ENCODE results near the gene RBFOX2.
"Not testable (repeated sequence)": the region's sequence is repeated elsewhere in the genome, so short reads cannot be mapped to it uniquely, and the experiment has no call there.

RBFOX2 gene

DNA sequence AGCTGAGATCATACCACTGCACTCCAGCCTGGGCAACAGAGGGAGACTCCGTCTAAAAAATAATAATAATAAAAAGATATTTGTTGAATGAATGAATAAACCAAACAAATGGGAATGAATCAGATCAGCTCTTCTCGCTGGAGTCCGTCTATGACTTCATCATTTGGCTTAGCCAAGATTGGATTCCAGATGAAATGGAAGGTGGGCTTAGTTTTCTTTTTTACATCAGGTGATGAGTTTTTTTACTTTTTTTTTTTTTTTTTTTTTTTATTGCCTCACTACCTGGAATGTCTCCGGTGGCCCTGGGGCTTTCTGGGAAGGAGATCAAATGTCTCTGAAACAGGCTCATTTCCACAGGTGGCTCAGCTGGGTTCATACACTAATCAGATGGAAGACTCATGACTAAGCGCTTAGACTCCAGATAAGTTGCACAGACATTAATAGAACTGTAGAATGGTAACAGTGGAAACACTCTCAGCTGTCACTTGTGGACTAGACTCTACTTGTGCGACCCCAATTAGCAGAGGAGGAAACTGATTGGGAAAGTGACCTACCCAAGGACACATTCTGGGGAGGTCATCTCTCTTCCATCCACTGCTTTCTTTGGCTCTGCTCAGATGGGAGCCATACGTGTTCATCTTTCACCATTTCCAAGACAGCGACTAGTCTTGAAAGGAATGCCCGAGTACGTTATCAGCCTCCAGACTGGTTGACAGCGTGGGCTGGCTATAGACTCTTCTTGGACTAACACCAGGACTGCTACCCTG is 20.5 kb upstream of the RBFOX2 start:
- DNase-seq (ENCODE audit: low read depth) = peak; percentile 41
- H3K4me3 ChIP-seq (ENCODE audit: low read depth, low read length) = no peak overlapping the region

- not testable (repeated sequence) for H3K4me3 ChIP-seq (ENCODE audit: low read depth, low read length); DNase-seq (ENCODE audit: low read depth)
Observed at GRCh38 chr22:36044517-36044916, 15.9 kb upstream of the RBFOX2 start.

- DNase-seq (ENCODE audit: low read depth) = no peak
- no peak overlapping the region for H3K4me3 ChIP-seq (ENCODE audit: low read depth, low read length)
Observed at GRCh38 chr22:36042240-36042639, 13.6 kb upstream of the RBFOX2 start.

GRCh38 chr22:36039125-36039524 is 10.5 kb upstream of the RBFOX2 start:
- no peak for DNase-seq (ENCODE audit: low read depth)
- no peak overlapping the region for H3K4me3 ChIP-seq (ENCODE audit: low read depth, low read length)

DNA sequence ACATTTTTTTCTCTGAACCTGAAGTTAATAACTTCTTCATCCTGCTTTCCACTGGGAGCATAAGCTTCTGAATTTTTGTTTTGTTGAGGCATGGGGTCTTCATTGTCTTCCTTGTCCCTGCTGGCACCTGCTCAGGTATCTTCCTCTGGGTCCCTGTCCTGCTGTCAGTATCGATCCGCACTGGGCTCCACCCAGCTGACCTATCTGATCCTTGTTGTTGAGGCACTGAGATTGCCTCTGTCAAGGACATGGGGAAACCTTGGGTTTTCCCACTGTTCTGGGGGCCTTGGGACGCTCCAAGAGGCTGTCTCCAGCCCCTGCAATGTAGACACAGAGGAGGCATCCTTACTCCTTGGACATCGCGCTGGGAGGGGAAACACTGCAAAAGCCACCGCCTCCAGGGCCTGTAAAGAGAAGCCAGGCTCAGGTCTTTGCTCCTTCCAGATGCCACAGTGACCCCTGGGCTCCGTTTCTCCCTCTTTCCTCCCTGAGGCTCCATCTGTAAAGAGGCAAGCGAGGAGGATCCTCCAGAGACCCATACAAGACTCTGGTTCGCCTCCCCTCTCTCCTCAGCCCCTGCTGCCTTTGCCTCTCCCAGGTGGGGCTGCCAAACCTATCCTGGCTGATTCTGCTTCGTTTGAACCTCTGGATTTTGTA is 8.6 kb upstream of the RBFOX2 start:
- no peak for DNase-seq (ENCODE audit: low read depth)
- H3K4me3 ChIP-seq (ENCODE audit: low read depth, low read length) = no peak overlapping the region

DNA sequence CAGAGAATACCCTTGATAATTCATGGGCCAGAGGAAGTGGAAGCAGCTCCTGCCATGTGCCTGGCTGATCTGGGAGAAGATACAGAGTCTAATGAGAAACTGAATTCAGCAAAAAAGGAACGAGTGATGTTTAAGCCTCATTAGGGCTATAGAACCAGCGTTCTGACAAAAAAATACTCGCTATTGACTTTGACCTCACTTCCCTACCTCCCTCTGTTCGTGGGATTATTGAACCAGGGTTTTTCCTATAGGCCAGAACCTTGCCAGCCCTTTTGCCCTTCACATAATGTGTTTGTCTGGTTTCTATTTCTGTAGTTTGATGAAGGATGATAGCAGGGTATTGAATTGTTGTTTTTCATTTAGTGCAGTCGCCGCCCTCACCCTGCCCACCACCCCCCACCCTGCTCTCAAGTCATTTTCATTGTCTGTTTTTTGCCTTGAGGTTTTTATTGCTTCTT is 7.6 kb upstream of the RBFOX2 start:
- DNase-seq (ENCODE audit: low read depth) = no peak
- H3K4me3 ChIP-seq (ENCODE audit: low read depth, low read length) = no peak overlapping the region

GRCh38 chr22:36032611-36033010 is 4.0 kb upstream of the RBFOX2 start:
- H3K4me3 ChIP-seq (ENCODE audit: low read depth, low read length) = no peak overlapping the region
- DNase-seq (ENCODE audit: low read depth) = no peak

DNA sequence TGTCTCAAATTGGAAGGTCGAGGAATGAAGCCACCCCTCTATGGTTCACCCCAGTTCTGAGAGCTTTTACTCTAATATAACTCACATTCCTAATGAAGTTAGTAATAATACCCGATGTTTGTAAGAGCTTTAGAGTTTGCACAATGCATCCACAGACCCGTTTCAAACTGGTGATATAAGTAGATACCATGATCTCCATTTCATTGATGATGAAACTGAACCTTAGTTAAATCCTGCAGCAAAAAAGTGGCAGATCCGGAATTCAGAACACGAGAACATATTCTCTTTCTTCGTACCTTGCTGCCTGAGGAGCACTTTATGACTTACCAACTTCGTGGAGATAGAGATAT is 757 bp upstream of the RBFOX2 start:
- H3K4me3 ChIP-seq (ENCODE audit: low read depth, low read length) = peak overlapping the region; percentile 89
- no peak for DNase-seq (ENCODE audit: low read depth)

GRCh38 chr22:36027935-36028645 is 534 bp downstream of the RBFOX2 start:
- DNase-seq (ENCODE audit: low read depth) = no peak
- peak overlapping the region; percentile 89 for H3K4me3 ChIP-seq (ENCODE audit: low read depth, low read length)

DNA sequence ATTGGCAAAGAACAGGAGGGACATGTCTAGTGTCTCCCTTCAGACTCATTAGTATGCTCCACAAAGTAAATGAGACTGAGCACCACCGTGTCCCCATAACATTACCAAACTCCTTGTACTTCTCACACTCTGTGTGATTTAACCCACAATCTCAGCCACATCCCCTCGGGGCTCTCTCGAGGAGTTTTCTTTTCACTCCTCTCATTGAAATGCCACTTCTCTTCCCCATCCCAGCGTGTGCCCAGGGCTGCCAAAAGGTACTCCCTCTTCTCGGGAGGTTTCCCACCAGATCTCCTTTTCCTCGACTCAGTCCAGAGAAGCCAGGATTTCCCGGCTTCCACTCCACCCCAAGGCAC is 1.1 kb downstream of the RBFOX2 start:
- no peak for DNase-seq (ENCODE audit: low read depth)
- H3K4me3 ChIP-seq (ENCODE audit: low read depth, low read length) = peak overlapping the region; percentile 89

- H3K4me3 ChIP-seq (ENCODE audit: low read depth, low read length) = peak overlapping the region; percentile 89
- DNase-seq (ENCODE audit: low read depth) = no peak
Observed at GRCh38 chr22:36026741-36027140, 1.9 kb downstream of the RBFOX2 start.

- DNase-seq (ENCODE audit: low read depth) = no peak
- H3K4me3 ChIP-seq (ENCODE audit: low read depth, low read length) = no peak overlapping the region
Observed at GRCh38 chr22:36022697-36023096, 5.9 kb downstream of the RBFOX2 start.

- peak; percentile 42 for DNase-seq (ENCODE audit: low read depth)
- no peak overlapping the region for H3K4me3 ChIP-seq (ENCODE audit: low read depth, low read length)
Observed at GRCh38 chr22:36022162-36022561, 6.5 kb downstream of the RBFOX2 start.

DNA sequence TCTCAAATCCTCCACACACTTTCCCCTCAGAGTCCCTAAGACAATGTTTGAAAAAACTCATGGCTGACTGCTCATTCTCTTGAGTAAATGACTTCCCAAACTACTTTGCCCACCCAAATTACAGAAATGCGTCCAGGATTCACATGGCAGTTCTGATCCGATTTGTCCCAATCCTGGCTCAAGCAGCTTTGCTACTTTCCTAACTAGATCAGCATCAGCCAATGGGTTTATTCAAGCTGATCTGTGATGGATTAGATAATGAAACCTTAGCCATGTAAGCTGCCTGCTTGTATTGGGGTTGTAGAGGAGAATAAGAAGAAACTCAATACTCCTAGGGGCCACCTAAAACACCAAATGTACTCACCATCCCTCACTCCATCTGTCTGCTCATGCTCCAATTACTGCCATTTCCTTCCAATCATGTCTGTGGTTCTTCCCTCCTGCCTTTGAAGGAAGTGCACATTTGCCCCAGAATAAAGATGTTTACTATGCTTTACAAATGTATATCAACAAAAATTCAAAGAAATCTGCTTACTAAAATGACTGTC is 6.9 kb downstream of the RBFOX2 start:
- H3K4me3 ChIP-seq (ENCODE audit: low read depth, low read length) = no peak overlapping the region
- no peak for DNase-seq (ENCODE audit: low read depth)

GRCh38 chr22:36020865-36021264 is 7.8 kb downstream of the RBFOX2 start:
- H3K4me3 ChIP-seq (ENCODE audit: low read depth, low read length); DNase-seq (ENCODE audit: low read depth): not testable (repeated sequence)

- DNase-seq (ENCODE audit: low read depth) = no peak
- no peak overlapping the region for H3K4me3 ChIP-seq (ENCODE audit: low read depth, low read length)
Observed at GRCh38 chr22:36017651-36018091, 11.0 kb downstream of the RBFOX2 start.

DNA sequence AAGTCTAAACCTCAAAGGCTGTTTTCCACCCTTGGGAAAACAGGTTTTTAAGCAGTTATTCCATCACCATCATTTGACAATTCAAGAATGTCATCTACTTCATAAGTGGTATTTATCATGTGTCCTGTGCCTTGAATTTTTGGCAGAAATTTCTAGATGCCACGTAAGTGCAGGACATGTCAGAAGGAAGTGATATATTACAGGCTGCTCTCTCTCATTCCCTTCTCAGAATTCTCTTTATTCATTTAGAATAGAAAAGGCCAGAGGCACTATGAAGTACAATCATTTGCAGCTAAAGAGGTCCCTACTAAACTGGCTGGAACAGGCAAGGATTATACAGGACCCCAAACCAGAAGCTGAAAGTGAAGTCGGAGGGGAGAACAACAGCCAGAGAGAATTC is 11.9 kb downstream of the RBFOX2 start:
- no peak overlapping the region for H3K4me3 ChIP-seq (ENCODE audit: low read depth, low read length)
- no peak for DNase-seq (ENCODE audit: low read depth)

GRCh38 chr22:36015811-36016529 is 12.7 kb downstream of the RBFOX2 start:
- H3K4me3 ChIP-seq (ENCODE audit: low read depth, low read length) = no peak overlapping the region
- DNase-seq (ENCODE audit: low read depth) = no peak

DNA sequence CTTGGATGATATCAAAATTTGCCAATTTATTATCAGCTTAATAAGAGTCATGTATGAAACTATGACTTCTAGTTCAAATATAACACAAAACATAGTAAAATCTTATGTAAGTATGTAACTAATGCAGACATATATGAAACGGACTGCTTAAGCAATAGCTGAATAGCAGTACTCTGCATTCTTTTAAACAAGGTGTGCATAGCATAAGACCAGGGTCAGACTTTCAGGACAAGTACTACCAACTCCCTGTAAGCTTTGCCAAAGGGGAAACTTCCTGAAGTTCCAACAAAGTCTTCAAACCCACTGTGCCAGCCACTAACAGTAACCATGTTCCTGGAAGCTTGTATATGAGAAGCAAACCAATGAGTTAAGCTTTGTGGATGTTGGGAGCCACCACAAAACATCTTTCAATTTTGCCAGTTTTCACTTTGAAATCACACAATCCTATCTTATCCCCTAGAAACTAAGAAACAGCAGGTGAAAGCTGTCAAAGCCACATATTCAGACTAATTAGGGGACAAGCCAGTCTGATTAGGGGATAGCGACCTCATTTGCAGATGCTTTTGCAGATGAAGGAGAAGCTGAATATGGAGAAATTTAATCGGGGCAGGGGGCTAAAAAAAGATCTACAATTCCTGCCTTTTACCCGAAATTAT is 13.3 kb downstream of the RBFOX2 start:
- DNase-seq (ENCODE audit: low read depth) = no peak

More for the DNA sequence above, 13.3 kb downstream of the RBFOX2 start:
- no peak overlapping the region for H3K4me3 ChIP-seq (ENCODE audit: low read depth, low read length)
